HCT116 (cell line): ENCODE results near the gene FAM174A. TPM values are rescaled to one million over a fixed set of nuclear protein-coding genes. Genes with fewer than 3 reads are reported as not detected.

Experiments
- ATAC-seq: fragments of 200-7000 bp; cut with Tn5 transposase; 2 replicates; pipeline ENCODE4 v1.9.1; 2020; ENCODE audit warnings: mild to moderate bottlenecking, moderate library complexity
- BruUV-seq: library from RNA; stranded (reverse); fragments of 400-500 nt; replicated peaks from 2 replicates; lab custom pipeline; 2021; lab: Mats Ljungman, UMichigan
- CTCF ChIA-PET: fragments of 300-600 bp; sonication (Branson Sonifier 250); formaldehyde crosslinking; loops from one replicate; lab custom pipeline; 2021; ENCODE audit warnings: antibody characterized with exemption; lab: Charles Lee
- POLR2A ChIA-PET: fragments of 300-600, 350-600 bp; sonication (Branson Sonifier 250); formaldehyde crosslinking; loops from one replicate; lab custom pipeline; 2021; ENCODE audit warnings: antibody characterized with exemption; lab: Charles Lee
- RAD21 ChIA-PET, 2 experiments: fragments of 300-600 bp; sonication (Branson Sonifier 250); formaldehyde crosslinking; loops; one replicate each; lab custom pipeline; 2023; ENCODE audit warnings: low total read pairs in 2 of 2; ENCODE audit not compliant: uncharacterized antibody in 2 of 2, unreplicated experiment in 2 of 2, low non-redundant PET in 1 of 2; lab: Charles Lee
- DNase-seq: peaks from one replicate; pipeline ENCODE4 v3.0.0-alpha.2; 2010; ENCODE audit warnings: low read depth, low spot score
- H2AFZ ChIP-seq: fragments of 200-600 bp; shearing (Covaris generic), sonication (generic); 2 replicates; pipeline ENCODE4 v1.6.1; 2017; ENCODE audit warnings: low read depth, mixed run types, mixed read lengths, antibody characterized with exemption, low read length; ENCODE audit not compliant: poor library complexity, severe bottlenecking
- H3K27ac ChIP-seq: 2 replicates; pipeline ENCODE4 v1.5.1; 2012; ENCODE audit warnings: low read depth, low read length
- H3K27me3 ChIP-seq: fragments of 200-600 bp; sonication (generic); 2 replicates; pipeline ENCODE4 v1.6.1; 2016; ENCODE audit warnings: mixed run types, low read length, mixed read lengths; ENCODE audit not compliant: insufficient read depth
- H3K36me3 ChIP-seq, 2 experiments: fragments of 200-500 bp in 1 of 2; fragments of 200-600 bp in 1 of 2; sonication (Bioruptor generic) in 1 of 2; sonication (generic) in 1 of 2; 2 replicates each; pipeline versions ENCODE4 v1.5.1 to v1.6.1; 2014 to 2016; ENCODE audit warnings: low read length in 2 of 2, inconsistent platforms in 1 of 2, mixed read lengths in 1 of 2, mixed run types in 1 of 2; ENCODE audit not compliant: insufficient read depth in 2 of 2, control insufficient read depth in 1 of 2
- H3K4me1 ChIP-seq, 2 experiments: fragments of 200-600 bp in 1 of 2; sonication (generic) in 1 of 2; 2 replicates each; pipeline versions ENCODE4 v1.5.1 to v1.6.1; 2012 to 2017; ENCODE audit warnings: low read length in 2 of 2, inconsistent platforms in 1 of 2, mild to moderate bottlenecking in 1 of 2, mixed read lengths in 1 of 2, mixed run types in 1 of 2, moderate library complexity in 1 of 2; ENCODE audit not compliant: insufficient read depth in 2 of 2, control insufficient read depth in 1 of 2
- H3K4me2 ChIP-seq: fragments of 200-600 bp; sonication (generic); 2 replicates; pipeline ENCODE4 v1.6.1; 2017; ENCODE audit warnings: mixed run types, low read length, mixed read lengths
- H3K4me3 ChIP-seq, 2 experiments: fragments of 200-600 bp in 1 of 2; sonication (generic) in 1 of 2; replicated peaks in 1 of 2; 2 replicates each; pipeline ENCODE4 v1.5.1; 2011 to 2016; ENCODE audit warnings: low read length in 2 of 2, control low read depth in 1 of 2, low read depth in 1 of 2, mild to moderate bottlenecking in 1 of 2, mixed read lengths in 1 of 2, mixed run types in 1 of 2
- H3K79me2 ChIP-seq: fragments of 200-600 bp; sonication (generic); 2 replicates; pipeline ENCODE4 v1.6.1; 2017; ENCODE audit warnings: mild to moderate bottlenecking, mixed run types, low read length, moderate library complexity, mixed read lengths; ENCODE audit not compliant: insufficient read depth
- H3K9ac ChIP-seq: fragments of 200-600 bp; sonication (generic); 2 replicates; pipeline ENCODE4 v1.6.1; 2016; ENCODE audit warnings: low read length, mixed read lengths
- H3K9me2 ChIP-seq: fragments of 200-600 bp; sonication (generic), shearing (Covaris generic); 2 replicates; pipeline ENCODE4 v1.6.1; 2017; ENCODE audit warnings: mixed run types, mild to moderate bottlenecking, moderate library complexity; ENCODE audit not compliant: insufficient read depth
- H3K9me3 ChIP-seq, 2 experiments: fragments of 200-500 bp in 1 of 2; fragments of 200-600 bp in 1 of 2; sonication (Bioruptor generic) in 1 of 2; sonication (generic) in 1 of 2; 2 replicates each; pipeline ENCODE4 v1.6.1; 2014 to 2017; ENCODE audit warnings: low read length in 2 of 2, mixed read lengths in 2 of 2, inconsistent platforms in 1 of 2, low read depth in 1 of 2, mild to moderate bottlenecking in 1 of 2, mixed run types in 1 of 2, moderate library complexity in 1 of 2; ENCODE audit not compliant: control insufficient read depth in 1 of 2, insufficient read depth in 1 of 2
- H4K20me1 ChIP-seq: fragments of 200-600 bp; sonication (generic), shearing (Covaris generic); 2 replicates; pipeline ENCODE4 v1.6.1; 2017; ENCODE audit warnings: mixed run types, mild to moderate bottlenecking, moderate library complexity; ENCODE audit not compliant: insufficient read depth
- CBX3 ChIP-seq: IDR thresholded peaks from 2 replicates; pipeline ENCODE4 v1.6.1; 2012; ENCODE audit warnings: low read depth
- EGR1 ChIP-seq: IDR thresholded peaks from 2 replicates; pipeline ENCODE4 v1.6.1; 2012; ENCODE audit warnings: low read depth
- ELF1 ChIP-seq: IDR thresholded peaks from 2 replicates; pipeline ENCODE4 v1.6.1; 2012; ENCODE audit warnings: low read depth, borderline replicate concordance
- EZH2 ChIP-seq: fragments of 200-600 bp; sonication (generic); IDR thresholded peaks from 2 replicates; pipeline ENCODE4 v1.6.1; 2017; ENCODE audit warnings: antibody characterized with exemption, mixed run types
- EZH2phosphoT487 ChIP-seq: fragments of 200-600 bp; IDR thresholded peaks from 2 replicates; pipeline ENCODE4 v1.6.1; 2018; ENCODE audit warnings: antibody characterized with exemption, borderline replicate concordance
- FOSL1 ChIP-seq: IDR thresholded peaks from 2 replicates; pipeline ENCODE4 v1.6.1; 2012; ENCODE audit warnings: low read depth
- JUND ChIP-seq: IDR thresholded peaks from 2 replicates; pipeline ENCODE4 v1.6.1; 2012
- MAX ChIP-seq: IDR thresholded peaks from 2 replicates; pipeline ENCODE4 v1.6.1; 2012
- POLR2A ChIP-seq: IDR thresholded peaks from 2 replicates; pipeline ENCODE4 v1.7.0; 2011; ENCODE audit warnings: borderline replicate concordance; ENCODE audit not compliant: insufficient read depth, insufficient read length; ENCODE audit errors: extremely low read depth
- POLR2AphosphoS5 ChIP-seq: IDR thresholded peaks from 2 replicates; pipeline ENCODE4 v1.6.1; 2011; ENCODE audit warnings: mild to moderate bottlenecking, low read depth, low read length, moderate library complexity
- RAD21 ChIP-seq: IDR thresholded peaks from 2 replicates; pipeline ENCODE4 v1.6.1; 2012; ENCODE audit warnings: low read depth, mild to moderate bottlenecking
- REST ChIP-seq: IDR thresholded peaks from 2 replicates; pipeline ENCODE4 v1.6.1; 2012; ENCODE audit warnings: low read depth
- SIN3A ChIP-seq: IDR thresholded peaks from 2 replicates; pipeline ENCODE4 v1.6.1; 2012; ENCODE audit warnings: low read depth
- SP1 ChIP-seq: IDR thresholded peaks from 2 replicates; pipeline ENCODE4 v1.6.1; 2012; ENCODE audit warnings: low read depth
- TCF7L2 ChIP-seq: IDR thresholded peaks from 2 replicates; pipeline ENCODE4 v1.7.0; 2011; ENCODE audit warnings: borderline replicate concordance, inconsistent platforms; ENCODE audit not compliant: insufficient read depth, insufficient read length; ENCODE audit errors: extremely low read depth
- YY1 ChIP-seq: IDR thresholded peaks from 2 replicates; pipeline ENCODE4 v1.6.1; 2011; ENCODE audit warnings: low read length, low read depth, moderate library complexity, mild to moderate bottlenecking; ENCODE audit not compliant: insufficient replicate concordance; ENCODE audit errors: extremely low read depth
- ZBTB33 ChIP-seq: IDR thresholded peaks from 2 replicates; pipeline ENCODE4 v1.6.1; 2011; ENCODE audit warnings: mild to moderate bottlenecking, low read length, moderate library complexity; ENCODE audit not compliant: insufficient replicate concordance; ENCODE audit errors: extremely low read depth
- ZFX ChIP-seq: fragments of 450-650 bp; IDR thresholded peaks from 2 replicates; pipeline ENCODE4 v1.6.1; 2017
- ZNF274 ChIP-seq: fragments of 200-500 bp; sonication (Bioruptor generic); IDR thresholded peaks from 2 replicates; pipeline ENCODE4 v1.6.1; 2014; ENCODE audit warnings: mild to moderate bottlenecking, low read depth, low read length, inconsistent platforms
- intact Hi-C: fragments of 100-400 bp; cut with micrococcal nuclease; formaldehyde crosslinking; loops from 2 replicates; pipeline ENCODE4 v1.10.0; 2022
- total RNA-seq: library from RNA; stranded (reverse); gene quantifications from one replicate; pipeline ENCODE4 v1.2.1, GENCODE V29; 2021; ENCODE audit not compliant: unreplicated experiment

FAM174A gene
- total RNA-seq, 1 experiment from 2014 or later = 8.6 TPM

- no peak overlapping the region for H3K4me3 ChIP-seq
- H3K4me1 ChIP-seq = no peaks in the 10 kb centered on the region
- TF ChIP-seq EGR1 = no peak
- TF ChIP-seq SP1 = no peak
- no peak for TF ChIP-seq RAD21
- no peak for TF ChIP-seq YY1
- no peak for TF ChIP-seq TCF7L2
- no peak for TF ChIP-seq ZBTB33
- no peak for TF ChIP-seq POLR2AphosphoS5
- no peak for TF ChIP-seq ZFX
- no peak for TF ChIP-seq SIN3A
- no peak for TF ChIP-seq EZH2phosphoT487
- no peak for TF ChIP-seq MAX
- no peak for TF ChIP-seq POLR2A
- no peak for TF ChIP-seq REST
- TF ChIP-seq FOSL1 = no peak
- no peak for TF ChIP-seq CBX3
- no peak for TF ChIP-seq JUND
- no peak for TF ChIP-seq EZH2
- no peak for TF ChIP-seq ZNF274
- no peak for TF ChIP-seq ELF1
- POLR2A ChIA-PET = no interaction called here
- no peaks in the 10 kb centered on the region for H3K36me3 ChIP-seq
- no peak overlapping the region for H3K9ac ChIP-seq
- H3K27ac ChIP-seq = no peak overlapping the region
- H3K9me2 ChIP-seq = no peaks in the 10 kb centered on the region
- intact Hi-C loops = no loop called here
- H3K79me2 ChIP-seq = no peaks in the 10 kb centered on the region
- no peak overlapping the region for H3K4me2 ChIP-seq
- BruUV-seq = no TSS peak
- no peaks in the 10 kb centered on the region for H4K20me1 ChIP-seq
- DNase-seq (no peak), ATAC-seq (no peak)
- RAD21 ChIA-PET = no interaction called here
- H3K27me3 ChIP-seq = no peaks in the 10 kb centered on the region
- H3K9me3 ChIP-seq = no peaks in the 10 kb centered on the region
- CTCF ChIA-PET = no interaction called here
- H2AFZ ChIP-seq = no peak overlapping the region
Observed at GRCh38 chr5:100616981-100617380, 81.8 kb downstream of the FAM174A start.
